NCI-H2081 (cell line): ENCODE results near the gene CREM.
A peak's percentile ranks its signal among the peaks of the same experiment; 100 is the strongest.
"Not testable (repeated sequence)": the region's sequence is repeated elsewhere in the genome, so short reads cannot be mapped to it uniquely, and the experiment has no call there.

Source experiments
- DNase-seq, 2 experiments: peaks; one replicate each; lab custom pipeline; 2025; lab: John Stamatoyannopoulos, UW

CREM gene

GRCh38 chr10:35126530-35127288 is at the start of gene CREM:
TSS of gene CREM (plus strand) at chr10:35126846. CDS start at chr10:35137836, 10,990 bp downstream.
- peak; percentile 87 to 97 for DNase-seq

DNA sequence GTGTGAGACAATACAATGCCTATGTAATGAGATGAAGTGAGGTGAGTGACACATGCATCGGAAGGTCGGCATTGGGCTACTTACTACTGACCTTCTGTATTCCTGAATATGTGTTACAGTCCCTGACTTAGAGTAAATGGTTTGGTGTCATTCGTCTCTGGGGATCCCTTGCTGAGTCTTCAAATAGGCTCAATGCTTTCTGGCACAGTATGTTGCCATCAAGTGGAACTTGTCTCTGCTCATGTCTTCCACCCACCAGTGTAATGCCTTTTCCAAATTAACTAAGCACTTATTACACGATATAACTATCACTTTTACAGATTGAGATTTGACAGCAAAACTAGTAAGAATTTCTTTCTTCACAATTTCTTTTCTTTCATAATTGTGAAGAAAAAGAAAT is 47.4 kb upstream of the CREM start:
- DNase-seq, result no peak

GRCh38 chr10:35079763-35080162 is 46.9 kb upstream of the CREM start:
- no peak for DNase-seq

GRCh38 chr10:35080261-35080660 is 46.4 kb upstream of the CREM start:
- DNase-seq, result not testable (repeated sequence)

DNA sequence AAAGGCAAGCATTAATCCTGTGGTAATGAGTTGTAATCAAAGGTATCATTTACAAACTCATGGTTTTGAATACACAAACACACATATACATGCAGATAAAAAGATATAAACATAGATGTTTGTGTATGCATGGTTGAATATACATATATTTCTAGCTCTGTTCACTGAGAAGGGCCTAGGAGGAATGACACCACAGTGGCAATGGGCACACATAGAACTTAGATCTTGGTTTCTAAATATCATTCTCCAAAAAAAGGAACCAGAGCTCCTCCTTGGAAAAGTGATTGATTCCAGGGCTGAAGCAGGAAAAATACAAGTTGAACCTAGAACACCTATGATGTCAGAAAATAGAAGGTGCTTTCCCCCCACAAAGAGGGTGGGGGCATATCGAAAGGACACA is 43.4 kb upstream of the CREM start:
- DNase-seq, result no peak

- DNase-seq, result peak in 1 of 2 experiments; percentile 1
Observed at GRCh38 chr10:35089611-35090161, 37.0 kb upstream of the CREM start.

GRCh38 chr10:35090162-35090954 is 36.3 kb upstream of the CREM start, which contains the start of gene CUL2:
TSS of gene CUL2 (minus strand) at chr10:35090341. CDS start at chr10:35071317, 19,024 bp downstream.
- DNase-seq, result peak; percentile 81 to 89

DNA sequence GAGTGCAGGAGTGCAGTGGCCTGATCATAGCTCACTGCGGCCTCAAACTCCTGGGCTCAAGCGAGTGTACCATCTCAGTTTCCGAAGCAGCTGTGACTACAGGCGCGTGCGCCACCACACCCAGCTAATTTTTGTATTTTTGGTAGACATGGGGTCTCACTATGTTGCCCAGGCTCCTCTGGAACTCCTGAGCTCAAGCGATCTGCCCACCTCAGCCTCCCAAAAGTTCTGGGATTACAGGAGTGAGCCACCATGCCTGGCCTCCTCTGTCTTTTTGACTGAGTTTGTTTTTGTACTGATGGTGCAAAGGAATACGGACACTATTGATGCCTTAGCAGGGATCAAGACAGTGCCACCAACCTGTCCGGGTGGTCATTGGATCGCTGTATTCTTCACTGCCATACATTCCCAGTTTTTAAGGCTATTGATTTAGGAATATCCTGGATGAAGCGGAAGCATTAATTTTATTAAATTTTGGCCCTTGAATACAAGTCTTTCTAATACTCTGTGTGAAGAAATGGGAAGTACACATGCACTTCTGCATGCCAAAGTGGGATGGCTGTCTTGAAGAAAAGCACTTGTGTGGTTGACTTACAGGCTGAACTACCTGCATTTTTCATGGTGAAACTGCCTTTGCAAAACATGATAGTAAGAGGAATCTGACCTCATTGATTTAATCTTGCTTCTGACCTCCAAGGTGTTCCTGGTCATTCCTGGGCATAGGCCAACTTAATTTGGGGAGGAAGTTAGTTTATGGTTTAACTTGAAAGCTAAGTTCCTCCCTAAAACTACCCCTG is 34.5 kb upstream of the CREM start:
- no peak for DNase-seq

GRCh38 chr10:35092851-35093250 is 33.8 kb upstream of the CREM start:
- no peak for DNase-seq

DNA sequence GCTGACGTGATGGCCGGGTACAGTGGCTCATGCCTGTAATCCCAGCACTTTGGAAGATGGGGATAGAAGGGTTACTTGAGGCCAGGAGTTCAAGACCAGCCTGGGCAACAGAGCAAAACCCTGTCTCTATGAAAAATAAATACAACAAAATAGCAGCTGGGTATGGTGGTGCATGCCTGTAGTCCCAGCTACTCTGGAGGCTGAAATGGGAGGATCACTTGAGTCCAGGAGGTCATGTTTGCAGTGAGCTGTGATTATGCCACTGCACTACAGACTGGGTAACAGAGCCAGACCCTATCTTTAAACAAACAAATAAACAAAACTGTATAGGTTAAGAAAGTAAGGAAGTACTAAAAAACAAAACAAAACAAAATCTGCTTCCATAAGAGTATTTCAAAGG is 30.3 kb upstream of the CREM start:
- no peak for DNase-seq

DNA sequence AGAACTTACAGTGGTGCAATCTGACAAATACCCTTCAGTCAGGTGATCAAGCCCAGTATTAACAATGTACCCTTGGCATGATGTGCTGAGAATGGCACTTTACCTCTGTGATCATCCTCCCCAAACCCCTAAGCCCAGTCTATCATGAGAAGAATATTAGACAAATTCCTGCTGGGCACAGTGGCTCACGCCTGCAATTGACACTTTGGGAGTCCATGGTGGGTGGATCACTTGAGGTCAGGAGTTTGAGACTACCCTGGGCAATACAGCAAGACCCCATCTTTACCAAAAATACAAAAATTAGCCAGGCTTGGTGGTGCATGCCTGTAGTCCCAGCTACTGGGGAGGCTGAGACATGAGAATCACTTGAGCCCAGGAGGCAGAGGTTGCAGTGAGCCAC is 29.1 kb upstream of the CREM start:
- DNase-seq, result no peak

DNA sequence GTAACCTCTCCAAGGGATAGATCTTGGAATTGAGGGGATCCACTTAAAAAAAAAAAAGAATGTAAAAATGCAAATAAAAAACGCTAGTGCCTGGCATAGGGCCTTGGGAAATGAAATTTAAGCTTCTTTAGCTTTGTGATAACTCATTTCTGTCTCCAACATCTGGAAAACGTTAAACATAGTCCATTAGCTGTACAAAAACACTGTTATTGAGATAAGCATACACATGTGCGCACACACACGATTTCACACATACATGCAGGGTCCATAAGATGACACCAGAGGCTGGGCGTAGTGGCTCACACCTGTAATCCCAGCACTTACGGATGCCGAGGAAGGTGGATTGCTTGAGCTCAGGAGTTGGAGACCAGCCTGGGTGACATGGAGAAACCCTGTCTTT is 22.8 kb upstream of the CREM start:
- DNase-seq, result no peak

DNA sequence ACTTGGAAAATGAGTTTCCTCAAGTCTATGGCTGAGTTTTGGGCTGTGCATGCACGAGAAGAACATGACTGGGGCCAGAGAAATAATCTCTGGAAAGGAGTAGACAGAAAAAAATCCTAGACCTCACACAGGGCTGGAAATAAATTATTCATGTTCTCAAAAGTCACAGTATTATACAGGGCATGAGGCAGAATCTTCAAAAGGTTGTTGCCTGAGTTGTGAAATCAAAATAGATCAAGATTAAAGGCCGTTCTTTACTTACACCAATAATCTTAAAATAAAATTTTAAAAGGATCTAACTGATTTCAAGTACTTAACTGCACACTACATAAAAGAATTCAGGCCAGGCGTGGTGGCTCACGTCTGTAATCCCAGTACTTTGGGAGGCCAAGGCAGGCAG is 14.1 kb upstream of the CREM start:
- no peak for DNase-seq

DNA sequence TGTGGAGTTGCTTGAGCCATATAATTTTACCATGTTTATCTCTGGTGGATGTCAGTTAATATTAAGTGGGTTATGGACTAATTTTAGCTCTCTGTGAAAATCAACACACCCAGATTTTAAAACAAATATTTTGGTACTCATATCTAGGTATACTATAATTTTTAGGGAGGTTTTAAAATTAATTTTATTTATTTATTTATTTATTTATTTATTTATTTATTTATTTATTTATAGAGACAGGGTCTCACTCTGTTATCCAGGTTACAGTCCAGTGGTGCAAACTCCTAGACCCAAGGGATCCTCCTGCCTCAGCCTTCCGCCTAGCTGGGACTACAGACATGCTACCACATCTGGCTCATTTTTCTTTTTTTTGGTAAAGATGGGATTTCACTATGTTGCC is 7.3 kb upstream of the CREM start:
- DNase-seq, result no peak

DNA sequence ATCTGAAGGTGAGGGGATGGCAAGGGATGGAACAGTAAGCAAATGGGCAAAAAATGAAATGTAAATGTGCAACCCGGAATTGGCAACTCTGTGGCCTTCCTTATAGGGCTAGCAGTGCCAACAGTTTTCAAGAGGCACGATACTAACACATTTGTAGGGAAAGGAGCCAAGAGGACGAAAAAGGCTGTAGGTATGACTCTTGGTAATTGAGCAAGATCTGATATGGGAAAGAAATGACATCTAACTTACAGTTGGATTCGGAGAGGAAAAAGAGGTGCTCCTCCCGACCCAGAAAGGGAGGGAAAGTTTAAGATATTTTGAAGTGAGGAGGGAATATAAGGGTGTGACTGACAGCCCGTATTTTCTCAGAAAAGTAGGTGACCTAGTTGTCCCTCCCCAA is 2.1 kb upstream of the CREM start:
- no peak for DNase-seq

- DNase-seq, result no peak
Observed at GRCh38 chr10:35126062-35126529, 550 bp upstream of the CREM start.

DNA sequence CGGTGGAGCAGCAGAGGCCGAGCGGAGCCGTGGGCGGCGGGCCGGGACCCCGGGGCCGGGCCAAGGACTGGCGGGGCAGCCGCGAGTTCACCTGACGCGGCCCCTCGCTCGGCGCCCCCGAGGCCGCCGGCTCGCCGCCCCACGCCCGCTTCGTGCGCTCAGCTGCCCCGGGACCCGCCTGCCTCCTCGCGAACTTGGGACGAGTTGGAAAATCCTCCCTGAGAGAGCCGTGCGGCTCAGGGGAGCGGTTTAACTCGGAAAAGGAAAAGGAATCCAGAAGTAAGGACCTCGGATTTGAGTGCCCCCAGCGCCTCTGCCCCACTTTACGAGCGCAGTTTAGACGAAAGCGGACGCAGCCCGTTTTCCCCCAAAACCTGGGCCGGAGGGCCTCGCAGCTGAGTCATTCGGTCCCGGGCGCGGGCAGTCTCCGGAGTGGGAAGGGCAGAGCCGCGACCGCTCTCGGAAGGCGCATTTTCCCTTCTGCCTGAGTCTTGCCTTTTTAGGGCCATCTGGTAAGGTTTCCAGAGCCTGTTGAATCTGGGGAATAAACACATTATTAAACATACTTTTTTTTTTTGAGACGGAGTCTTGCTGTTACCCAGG is 744 bp downstream of the CREM start:
- DNase-seq, result no peak

- DNase-seq, result no peak
Observed at GRCh38 chr10:35129185-35129674, 2.6 kb downstream of the CREM start.

GRCh38 chr10:35130663-35131062 is 4.0 kb downstream of the CREM start:
- DNase-seq, result no peak

DNA sequence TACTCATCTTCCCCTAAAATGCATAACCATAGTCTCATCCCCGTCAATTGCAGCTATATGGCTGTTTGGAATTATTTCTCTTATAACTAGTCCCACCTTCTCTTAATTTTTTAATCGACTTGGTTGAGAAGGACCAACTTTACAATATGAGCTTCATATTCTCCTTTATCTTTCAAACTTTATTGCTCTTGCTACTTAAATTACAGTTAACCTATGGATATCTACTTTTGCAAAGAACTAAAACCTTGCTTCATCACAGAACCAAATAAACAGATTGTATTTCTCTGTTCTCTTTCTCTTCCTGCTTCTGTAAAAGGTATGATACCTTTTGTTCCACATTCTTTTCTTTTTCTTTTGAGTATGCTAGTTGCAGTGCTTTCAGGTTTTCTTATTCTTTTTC is 6.1 kb downstream of the CREM start:
- DNase-seq, result no peak

DNA sequence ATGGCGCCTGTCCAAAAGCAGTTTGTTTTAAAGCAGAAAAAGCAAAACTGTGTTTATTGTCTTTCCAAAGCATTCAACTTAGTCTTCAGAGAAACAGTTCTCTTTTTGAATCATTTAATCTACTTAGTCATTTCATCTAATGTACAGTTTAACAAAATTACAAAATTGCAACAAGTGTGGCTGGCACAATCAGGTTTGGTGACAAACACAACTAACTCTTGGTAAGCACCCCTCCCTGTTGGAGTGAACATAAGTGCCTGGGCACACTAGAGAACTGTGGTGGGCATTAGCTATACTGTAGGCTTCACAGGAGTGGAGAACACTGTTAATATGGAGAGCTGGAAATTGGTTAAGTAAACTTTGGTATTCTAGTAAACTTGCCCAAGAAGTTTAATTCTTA is 6.9 kb downstream of the CREM start:
- no peak for DNase-seq
